Skeletal muscle satellite cell (primary cell): Measurements from ENCODE around the gene DNPH1.

Experiments
- H3K27me3 ChIP-seq: 2 replicates; pipeline ENCODE4 v1.7.0; 2013; ENCODE audit warnings: low read length; ENCODE audit not compliant: control insufficient read depth, insufficient read depth
- H3K36me3 ChIP-seq: 2 replicates; pipeline ENCODE4 v1.7.0; 2013; ENCODE audit warnings: mild to moderate bottlenecking, control low read depth, low read length; ENCODE audit not compliant: insufficient read depth
- H3K4me1 ChIP-seq: 2 replicates; pipeline ENCODE4 v1.7.0; 2013; ENCODE audit warnings: low read length; ENCODE audit not compliant: control insufficient read depth, insufficient read depth
- H3K4me2 ChIP-seq: 2 replicates; pipeline ENCODE4 v1.7.0; 2013; ENCODE audit warnings: mild to moderate bottlenecking, low read length
- H3K4me3 ChIP-seq: 2 replicates; pipeline ENCODE4 v1.7.0; 2013; ENCODE audit warnings: low read length
- H3K9ac ChIP-seq: 2 replicates; pipeline ENCODE4 v1.7.0; 2013; ENCODE audit warnings: mild to moderate bottlenecking, low read depth, low read length, moderate library complexity
- H3K9me3 ChIP-seq: replicated peaks from 2 replicates; pipeline ENCODE4 v1.7.0; 2013; ENCODE audit warnings: mild to moderate bottlenecking, control low read depth, low read length

Gene DNPH1

GRCh38 chr6:43271944-43272343 is 42.7 kb upstream of the DNPH1 start:
- Histone ChIP-seq H3K9ac (no peak overlapping the region), H3K4me1 (peaks cover 6% of the 10 kb centered on the region), H3K4me2 (no peak overlapping the region), H3K27me3 (peaks cover 77% of the 10 kb centered on the region), H3K36me3 (no peaks in the 10 kb centered on the region), H3K4me3 (no peak overlapping the region), H3K9me3 (no peaks in the 10 kb centered on the region)

GRCh38 chr6:43271103-43271815 is 42.0 kb upstream of the DNPH1 start:
- H3K4me3 ChIP-seq = no peak overlapping the region
- no peaks in the 10 kb centered on the region for H3K36me3 ChIP-seq
- H3K9me3 ChIP-seq = no peaks in the 10 kb centered on the region
- H3K4me1 ChIP-seq = peaks cover 6% of the 10 kb centered on the region
- no peak overlapping the region for H3K4me2 ChIP-seq
- no peak overlapping the region for H3K9ac ChIP-seq
- H3K27me3 ChIP-seq = peaks cover 80% of the 10 kb centered on the region

- no peak overlapping the region for H3K9ac ChIP-seq
- no peaks in the 10 kb centered on the region for H3K36me3 ChIP-seq
- peaks cover 82% of the 10 kb centered on the region for H3K27me3 ChIP-seq
- no peaks in the 10 kb centered on the region for H3K9me3 ChIP-seq
- H3K4me1 ChIP-seq = peaks cover 6% of the 10 kb centered on the region
- peak overlapping the region; percentile 66 for H3K4me3 ChIP-seq
- peak overlapping the region; percentile 78 for H3K4me2 ChIP-seq
Measured at GRCh38 chr6:43269273-43270007, 40.2 kb upstream of the DNPH1 start.

- H3K9ac ChIP-seq = no peak overlapping the region
- peaks cover 6% of the 10 kb centered on the region for H3K4me1 ChIP-seq
- H3K4me3 ChIP-seq = peak overlapping the region; percentile 66
- no peaks in the 10 kb centered on the region for H3K9me3 ChIP-seq
- H3K4me2 ChIP-seq = no peak overlapping the region
- peaks cover 78% of the 10 kb centered on the region for H3K27me3 ChIP-seq
- H3K36me3 ChIP-seq = no peaks in the 10 kb centered on the region
Measured at GRCh38 chr6:43268782-43269272, 39.5 kb upstream of the DNPH1 start.

- Histone ChIP-seq H3K4me3 (no peak overlapping the region), H3K4me1 (peaks cover 6% of the 10 kb centered on the region), H3K4me2 (no peak overlapping the region), H3K27me3 (peaks cover 73% of the 10 kb centered on the region), H3K36me3 (no peaks in the 10 kb centered on the region), H3K9me3 (no peaks in the 10 kb centered on the region), H3K9ac (no peak overlapping the region)
Measured at GRCh38 chr6:43268355-43268700, 39.0 kb upstream of the DNPH1 start.

GRCh38 chr6:43267619-43268354 is 38.5 kb upstream of the DNPH1 start:
- Histone ChIP-seq H3K4me2 (no peak overlapping the region), H3K9me3 (no peaks in the 10 kb centered on the region), H3K4me1 (peaks cover 6% of the 10 kb centered on the region), H3K27me3 (peaks cover 68% of the 10 kb centered on the region), H3K4me3 (no peak overlapping the region), H3K9ac (no peak overlapping the region), H3K36me3 (no peaks in the 10 kb centered on the region)

GRCh38 chr6:43265564-43265963 is 36.3 kb upstream of the DNPH1 start:
- H3K4me2 ChIP-seq = no peak overlapping the region
- H3K9me3 ChIP-seq = no peaks in the 10 kb centered on the region
- H3K27me3 ChIP-seq = peaks cover 54% of the 10 kb centered on the region
- no peak overlapping the region for H3K4me3 ChIP-seq
- H3K9ac ChIP-seq = no peak overlapping the region
- peaks cover 6% of the 10 kb centered on the region for H3K4me1 ChIP-seq
- H3K36me3 ChIP-seq = no peaks in the 10 kb centered on the region

- Histone ChIP-seq H3K4me2 (no peak overlapping the region), H3K4me1 (peaks cover 6% of the 10 kb centered on the region), H3K27me3 (peaks cover 53% of the 10 kb centered on the region), H3K9me3 (no peaks in the 10 kb centered on the region), H3K36me3 (no peaks in the 10 kb centered on the region), H3K9ac (no peak overlapping the region), H3K4me3 (no peak overlapping the region)
Measured at GRCh38 chr6:43264599-43265145, 35.4 kb upstream of the DNPH1 start.

- H3K4me3 ChIP-seq = no peak overlapping the region
- no peak overlapping the region for H3K9ac ChIP-seq
- no peak overlapping the region for H3K4me2 ChIP-seq
- H3K9me3 ChIP-seq = no peaks in the 10 kb centered on the region
- no peaks in the 10 kb centered on the region for H3K4me1 ChIP-seq
- H3K36me3 ChIP-seq = no peaks in the 10 kb centered on the region
- H3K27me3 ChIP-seq = peaks cover 43% of the 10 kb centered on the region
Measured at GRCh38 chr6:43263314-43264178, 34.3 kb upstream of the DNPH1 start.

- Histone ChIP-seq H3K9me3 (no peaks in the 10 kb centered on the region), H3K36me3 (no peaks in the 10 kb centered on the region), H3K4me1 (no peaks in the 10 kb centered on the region), H3K4me2 (no peak overlapping the region), H3K4me3 (no peak overlapping the region), H3K9ac (no peak overlapping the region), H3K27me3 (peaks cover 40% of the 10 kb centered on the region)
Measured at GRCh38 chr6:43262780-43263313, 33.6 kb upstream of the DNPH1 start.
